GM18502 (cell line): Measurements from ENCODE around the gene CTBP1.

Source experiments
- ATAC-seq: cut with Tn5 transposase; IDR thresholded peaks from one replicate; pipeline ENCODE4 v1.9.1; 2021; ENCODE audit warnings: mild to moderate bottlenecking; ENCODE audit not compliant: unreplicated experiment, poor library complexity

Gene CTBP1

DNA sequence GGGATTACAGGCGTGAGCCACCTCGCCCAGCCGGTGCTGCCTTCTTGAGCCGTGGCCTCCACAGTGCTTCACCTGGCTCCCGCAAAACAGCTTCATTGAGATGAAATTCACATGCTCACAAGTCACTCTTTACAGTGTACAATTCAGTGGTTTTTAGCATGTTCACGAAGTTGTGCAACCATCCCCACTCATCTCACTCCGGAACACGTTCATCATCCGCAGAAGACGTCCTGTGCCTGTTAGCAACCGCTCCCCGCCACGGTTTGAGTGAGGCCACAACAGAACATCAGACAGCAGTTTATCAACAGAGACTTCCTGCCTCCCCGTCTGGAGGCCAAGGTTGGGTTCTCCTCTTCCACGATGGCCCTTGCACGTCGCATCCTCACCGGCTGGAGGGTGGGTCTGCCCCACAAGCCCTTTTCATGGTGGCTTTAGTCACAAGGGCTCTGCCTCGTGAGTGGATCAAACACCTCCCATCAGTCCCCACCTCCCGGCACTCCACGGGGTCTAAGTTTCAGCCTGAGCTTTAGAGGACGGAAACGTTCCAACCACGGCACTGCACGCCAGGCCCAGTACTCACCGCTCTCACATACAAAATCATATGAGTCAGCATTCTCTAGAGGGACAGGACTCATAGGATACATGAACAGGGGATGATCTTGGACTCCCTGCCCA is 46.9 kb downstream of the CTBP1 start:
- ATAC-seq = peak; percentile 43

DNA sequence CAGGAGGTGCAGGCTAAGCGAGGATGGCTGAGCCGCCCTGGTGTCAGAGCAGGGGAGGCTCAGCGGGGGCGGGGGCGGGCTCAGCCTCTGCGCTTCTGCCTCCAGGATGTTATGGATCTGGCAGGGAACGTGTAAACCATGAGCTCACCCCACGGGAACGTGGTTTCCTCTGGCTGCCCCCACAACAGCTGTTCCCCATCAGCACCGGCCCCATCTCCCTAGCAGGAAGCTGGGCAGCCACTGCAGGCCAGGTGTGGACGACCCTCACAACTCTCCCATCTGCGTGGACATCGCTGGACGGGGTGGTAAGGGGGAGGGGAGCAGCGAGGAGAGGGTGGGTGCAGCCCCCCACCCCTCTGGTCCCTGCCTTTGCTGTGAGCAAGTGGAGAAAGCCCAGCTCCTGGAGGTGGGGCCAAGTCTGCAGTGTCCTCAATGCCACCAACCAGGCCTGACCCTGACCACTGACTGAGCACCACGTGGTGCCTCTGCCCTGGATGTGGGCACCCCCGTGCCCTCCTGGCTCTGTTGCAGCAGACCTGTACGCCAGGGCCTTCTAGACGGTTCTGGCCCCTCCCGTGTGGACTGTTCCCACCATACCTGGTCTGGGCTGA is 48.4 kb downstream of the CTBP1 start:
- ATAC-seq = no peak

DNA sequence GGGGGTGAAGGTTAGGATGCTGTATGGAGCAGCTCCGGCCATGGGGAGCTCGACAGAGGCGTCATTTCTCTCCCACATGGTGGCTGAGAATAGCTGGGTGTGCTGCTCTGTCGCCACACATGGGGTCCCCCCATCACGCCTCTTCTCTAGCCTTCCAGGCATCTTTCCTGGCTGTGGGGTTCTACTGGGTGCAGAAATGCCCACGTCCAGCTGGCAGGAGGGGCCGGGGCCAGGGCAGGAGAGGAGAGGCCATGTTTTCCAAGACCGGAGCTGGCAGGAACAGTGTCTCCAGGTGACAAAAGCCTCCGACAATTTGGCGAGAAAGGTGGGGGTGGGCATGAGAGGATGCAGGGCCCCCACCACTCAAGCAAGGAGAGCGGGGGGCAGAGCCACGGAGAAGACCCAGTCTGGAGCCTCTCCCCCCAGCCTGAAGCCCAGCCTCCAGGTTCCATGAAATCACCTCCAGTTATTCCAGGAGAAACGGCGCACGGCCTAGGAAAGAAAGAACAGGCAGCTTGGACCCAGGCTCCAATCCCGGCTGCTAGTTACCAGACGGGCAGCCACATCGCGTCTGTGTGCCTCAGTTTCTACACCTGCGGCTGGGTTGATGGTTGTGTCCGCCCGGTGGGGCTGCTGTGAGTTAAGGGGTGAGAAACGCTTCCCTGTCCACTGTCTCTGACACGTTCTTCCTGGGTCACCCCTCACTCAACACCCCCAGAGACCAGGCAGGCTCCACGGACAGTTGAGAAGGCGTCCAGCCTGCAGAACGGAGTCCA is 49.2 kb downstream of the CTBP1 start:
- no peak for ATAC-seq

DNA sequence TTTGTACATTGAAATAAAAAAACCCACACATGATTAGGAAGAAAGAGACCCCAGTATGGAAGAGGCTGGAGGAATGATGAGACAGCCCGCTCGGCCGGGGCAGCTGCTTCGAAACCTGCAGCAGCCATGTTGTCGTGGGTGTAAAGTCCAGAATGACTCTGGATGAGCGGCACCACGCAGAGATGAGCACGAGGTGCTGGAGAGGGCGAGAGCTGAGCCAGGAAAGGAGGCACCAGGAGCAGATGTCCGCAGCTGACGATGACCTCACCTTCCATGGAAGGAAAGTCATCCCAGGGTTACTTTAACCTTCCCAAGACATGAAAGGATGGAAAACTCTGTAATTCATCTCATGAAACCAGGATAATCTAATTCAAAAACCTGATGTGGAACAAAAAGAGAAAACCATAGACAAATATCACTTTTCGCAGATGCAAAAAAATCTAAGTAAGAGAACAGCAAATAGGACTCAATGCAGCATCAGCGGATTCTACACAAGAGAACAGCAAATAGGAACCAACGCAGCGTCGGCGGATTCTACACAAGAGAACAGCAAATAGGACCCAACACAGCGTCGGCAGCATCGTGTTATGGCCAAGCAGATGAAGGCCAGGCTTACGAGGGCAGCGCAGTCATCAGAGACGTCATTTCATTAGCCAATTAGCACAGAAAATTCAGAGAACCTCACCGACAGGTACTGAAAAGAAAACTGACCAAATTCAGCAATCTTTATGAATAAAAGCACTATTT is 50.7 kb downstream of the CTBP1 start:
- ATAC-seq = no peak

DNA sequence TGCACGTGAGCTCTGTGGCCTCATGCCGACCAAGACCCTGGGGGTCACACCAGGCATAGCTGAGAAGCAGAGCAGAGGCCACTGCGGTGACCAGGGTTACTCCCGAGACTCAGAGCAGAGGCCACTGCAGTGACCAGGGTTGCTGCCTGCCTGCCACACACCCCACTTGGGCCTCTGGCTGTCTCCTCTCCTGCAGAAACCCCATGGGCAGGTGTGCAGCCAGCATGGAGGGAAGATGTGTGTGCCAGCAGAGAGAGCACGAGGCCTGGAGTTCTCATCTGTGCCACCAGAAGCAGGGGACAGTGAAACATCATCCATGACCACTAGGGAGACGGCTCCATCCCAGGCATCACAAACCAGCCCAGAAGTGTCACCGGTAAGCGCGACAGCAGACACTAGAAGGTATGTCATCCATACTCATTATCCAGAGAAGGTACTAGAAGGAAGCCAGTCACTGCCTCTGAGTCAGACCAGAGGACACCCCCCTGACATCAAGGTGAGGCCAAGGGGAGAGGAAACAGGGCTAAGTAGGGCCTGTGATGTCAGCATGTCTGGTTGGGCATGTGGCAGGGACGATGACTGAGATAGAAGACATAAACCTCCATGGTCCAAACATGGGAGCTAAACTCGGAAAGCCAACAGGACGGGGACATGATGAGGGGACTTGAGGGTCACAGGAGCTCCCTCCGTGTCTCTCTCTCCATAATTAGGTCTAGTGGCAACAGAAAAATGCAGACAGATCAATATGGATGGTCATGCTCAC is 52.3 kb downstream of the CTBP1 start:
- ATAC-seq = no peak

DNA sequence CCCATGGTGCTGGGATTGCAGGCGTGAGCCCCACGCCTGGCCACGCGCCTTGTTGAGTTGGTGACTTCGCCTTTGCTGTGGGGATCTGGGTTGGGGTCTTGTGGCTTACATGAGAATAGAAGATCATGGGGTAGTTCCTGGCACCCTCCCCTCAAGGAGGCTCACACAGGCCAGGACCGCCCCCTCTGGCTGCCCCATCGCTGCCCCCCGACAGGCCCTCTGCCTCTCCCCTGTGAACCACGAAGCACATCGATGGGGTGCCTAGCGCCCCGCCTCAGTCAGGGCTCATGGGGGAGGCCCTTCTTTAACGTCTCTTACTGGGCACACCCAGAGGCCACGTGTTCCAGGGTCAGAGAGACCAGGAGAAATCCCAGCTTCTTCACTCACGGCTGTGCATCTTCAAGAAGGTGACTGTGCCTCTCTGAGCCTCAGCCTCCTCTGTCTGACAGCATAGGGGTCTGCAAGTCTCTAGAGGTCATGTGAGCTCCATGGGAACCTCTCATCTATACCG is 53.0 kb downstream of the CTBP1 start:
- no peak for ATAC-seq

DNA sequence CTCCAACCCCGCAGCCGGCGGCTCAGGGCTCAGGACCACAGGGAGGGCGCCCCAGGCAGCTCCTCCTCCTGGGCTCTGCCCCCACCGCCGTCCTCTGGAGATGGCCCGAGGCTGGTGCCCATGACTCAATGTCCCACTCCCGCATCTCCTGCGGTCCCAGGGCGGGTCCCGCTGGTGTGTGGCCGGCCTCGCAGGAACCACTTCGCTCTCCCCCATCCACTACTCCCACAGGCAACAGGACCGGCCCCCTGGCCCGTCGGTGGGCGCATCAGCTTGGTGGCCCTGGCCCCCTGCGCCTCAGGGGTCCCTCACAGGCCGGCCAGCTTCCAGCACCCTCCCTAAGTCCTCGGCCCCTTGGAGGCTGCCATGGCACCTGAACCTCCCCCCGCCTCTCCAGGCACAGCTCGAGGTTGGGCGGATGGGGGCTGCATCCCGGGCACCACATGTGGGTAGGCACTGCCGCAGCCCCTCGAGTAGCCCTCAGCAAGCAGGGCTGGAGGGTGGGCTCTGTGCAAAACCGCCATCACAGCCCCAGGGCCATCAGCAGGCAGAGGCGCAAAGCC is 53.7 kb downstream of the CTBP1 start:
- ATAC-seq = no peak

DNA sequence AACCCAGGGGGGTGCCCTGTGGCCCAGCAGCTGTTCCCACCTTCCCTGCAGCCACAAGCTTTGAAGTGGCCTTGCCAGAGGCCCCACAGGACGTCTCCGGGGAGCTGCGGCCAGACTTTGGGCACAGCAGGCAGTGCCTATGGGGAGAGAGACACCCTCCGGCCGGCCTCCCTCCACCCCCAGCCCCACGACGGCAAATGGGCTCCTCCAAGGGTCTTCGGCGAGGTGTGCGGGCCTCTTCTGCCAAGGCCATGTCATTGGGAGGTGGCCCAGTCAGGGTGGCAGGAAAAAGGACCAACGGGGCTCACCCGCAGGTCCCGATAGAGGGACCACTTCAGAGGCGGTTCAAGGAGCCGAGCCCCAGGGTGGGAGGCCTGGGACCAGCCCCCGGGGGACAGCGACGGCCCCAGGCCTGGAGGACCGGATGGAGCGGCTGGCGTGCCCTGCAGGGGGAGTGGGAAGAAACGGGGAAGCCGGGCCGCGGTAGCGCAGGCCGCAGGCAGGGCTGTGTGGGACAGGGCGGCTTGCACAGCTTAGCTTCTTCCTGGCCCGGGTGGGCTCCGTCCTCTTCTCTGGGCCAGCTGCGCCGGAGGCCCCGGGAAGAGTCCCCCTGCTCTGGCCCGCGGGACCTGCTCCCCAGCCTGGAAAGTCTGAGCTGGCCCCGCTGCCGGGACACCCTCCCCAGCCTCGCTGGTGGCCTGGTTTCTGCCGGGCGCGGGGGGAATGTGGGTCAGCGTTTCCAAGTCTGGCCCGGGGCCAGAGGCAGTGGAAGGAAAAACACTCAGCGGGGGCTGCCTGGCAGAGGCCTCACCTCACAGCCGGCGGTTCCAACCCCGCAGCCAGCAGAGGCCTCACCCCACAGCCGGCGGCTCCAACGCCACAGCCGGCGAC is 54.7 kb downstream of the CTBP1 start:
- ATAC-seq = no peak

DNA sequence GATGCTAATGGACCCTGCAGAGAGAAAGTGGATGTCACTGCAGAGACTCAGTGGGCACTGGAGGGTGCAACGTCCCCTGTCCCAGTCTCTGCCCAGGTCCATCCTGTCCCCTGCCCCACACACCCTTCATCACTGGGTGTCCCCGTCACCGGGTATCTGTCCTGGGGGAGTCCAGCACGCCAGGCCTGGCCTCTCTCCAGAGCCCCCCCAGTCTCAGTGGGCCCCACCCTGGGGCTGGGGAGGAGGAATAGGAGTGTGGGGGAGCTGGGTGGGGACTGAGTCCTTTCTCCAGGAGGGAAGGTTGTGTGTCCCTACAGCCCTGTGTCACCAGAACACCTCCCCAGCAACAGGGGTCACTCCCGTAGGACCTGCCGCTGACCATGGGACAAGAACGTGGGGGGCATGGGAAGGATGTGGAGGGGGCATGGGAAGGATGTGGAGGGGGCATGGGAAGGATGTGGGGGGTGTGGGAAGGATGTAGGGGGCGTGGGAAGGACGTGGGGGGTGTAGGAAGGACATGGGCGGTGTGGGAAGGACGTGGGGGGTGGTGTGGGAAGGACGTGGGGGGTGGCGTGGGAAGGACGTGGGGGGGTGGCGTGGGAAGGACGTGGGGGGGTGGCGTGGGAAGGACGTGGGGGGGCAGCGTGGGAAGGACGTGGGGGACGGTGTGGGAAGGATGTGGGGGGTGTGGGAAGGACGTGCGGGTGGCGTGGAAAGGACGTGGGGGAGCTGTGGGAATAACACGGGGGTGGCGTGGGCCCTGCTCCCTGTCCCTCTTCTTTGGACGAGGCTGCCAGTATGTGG is 55.5 kb downstream of the CTBP1 start:
- no peak for ATAC-seq

DNA sequence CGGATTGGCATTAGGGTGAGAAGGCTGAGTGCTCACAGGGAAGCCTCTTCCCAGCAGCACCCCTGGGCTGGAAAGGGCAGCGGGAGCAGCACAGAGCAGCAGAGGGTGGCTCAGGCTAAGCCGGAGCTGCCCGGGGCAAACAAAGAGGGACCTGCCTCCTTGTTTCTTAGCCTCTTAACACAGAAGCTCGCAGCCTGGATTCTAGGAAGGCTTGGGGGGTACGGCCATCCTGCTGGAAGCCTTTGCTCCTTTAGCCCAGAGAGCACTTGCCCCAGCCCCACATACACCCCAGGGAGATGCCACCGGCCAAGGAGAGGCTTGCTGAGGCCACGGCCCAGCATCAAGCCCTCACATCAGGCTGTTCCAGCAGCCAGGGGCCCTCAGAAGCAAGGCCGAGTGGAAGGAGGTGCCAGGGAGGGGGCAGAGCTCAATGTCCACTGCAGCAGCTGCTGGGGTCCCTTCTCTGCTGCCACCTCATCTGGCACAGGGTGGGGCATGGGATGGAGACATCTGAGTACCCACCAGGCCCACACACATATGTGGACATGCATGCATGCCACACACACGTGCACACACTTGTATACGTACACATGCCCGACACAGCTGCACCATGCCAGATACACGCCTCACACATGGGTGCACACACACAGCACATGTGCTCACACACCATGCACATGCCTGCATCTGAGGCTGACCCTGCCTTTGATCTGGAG is 56.3 kb downstream of the CTBP1 start:
- no peak for ATAC-seq

DNA sequence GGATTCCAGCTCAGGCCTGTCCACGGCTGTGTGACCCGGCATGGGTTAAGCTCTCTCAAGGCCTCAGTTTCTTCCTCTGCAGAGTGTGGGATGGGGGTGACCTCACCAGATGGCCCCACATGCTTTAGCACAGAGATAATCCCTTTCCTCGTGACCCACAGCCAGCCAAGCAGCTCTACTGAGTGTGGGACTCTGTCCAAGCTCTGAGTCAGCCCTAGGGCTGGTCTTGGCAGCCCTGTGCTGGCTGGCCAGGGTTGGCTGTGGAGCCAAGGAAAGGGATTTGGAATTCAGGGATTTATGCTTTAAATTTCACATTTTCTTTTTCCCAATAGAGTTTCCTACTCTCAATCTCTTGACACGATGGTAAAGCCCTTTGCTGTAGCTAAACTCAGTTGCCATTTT is 56.8 kb downstream of the CTBP1 start:
- ATAC-seq = no peak

DNA sequence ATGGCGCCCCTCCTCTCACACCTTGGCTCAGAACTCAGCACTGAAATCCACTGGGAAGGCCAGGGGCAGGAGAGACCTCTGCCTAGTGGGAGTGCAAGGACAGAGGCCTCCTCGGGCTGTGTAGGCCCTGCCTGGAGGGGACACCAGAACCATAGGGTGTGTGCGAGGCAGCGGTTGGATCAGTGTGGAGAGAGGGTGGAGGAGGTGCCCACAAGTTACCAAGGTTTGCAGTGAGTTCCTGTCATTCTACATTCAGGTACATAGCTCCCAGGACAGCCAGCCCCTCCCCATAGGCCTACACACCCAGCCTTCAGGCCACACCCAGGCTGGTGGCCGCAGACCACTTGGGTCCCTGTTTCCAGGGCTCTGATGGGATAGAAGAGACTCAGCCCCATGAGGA is 57.3 kb downstream of the CTBP1 start:
- no peak for ATAC-seq

DNA sequence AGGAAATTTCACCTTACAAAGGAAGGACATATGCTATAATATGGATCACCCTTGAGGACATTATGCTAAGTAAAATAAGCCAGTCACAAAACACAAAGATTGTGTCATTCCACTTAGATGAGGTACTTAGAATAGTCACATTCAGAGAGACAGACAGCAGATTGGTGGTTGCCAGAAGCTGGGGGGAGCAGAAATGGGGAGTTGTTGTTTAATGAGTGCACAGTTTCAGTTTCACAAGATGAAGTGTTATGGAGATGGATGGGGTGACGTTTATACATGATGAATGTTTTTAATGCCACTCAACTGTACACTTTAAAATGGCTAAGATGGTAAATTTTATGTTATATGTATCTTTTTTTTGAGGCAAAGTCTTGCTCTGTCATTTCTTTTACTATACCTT is 61.7 kb downstream of the CTBP1 start:
- ATAC-seq = peak; percentile 75

DNA sequence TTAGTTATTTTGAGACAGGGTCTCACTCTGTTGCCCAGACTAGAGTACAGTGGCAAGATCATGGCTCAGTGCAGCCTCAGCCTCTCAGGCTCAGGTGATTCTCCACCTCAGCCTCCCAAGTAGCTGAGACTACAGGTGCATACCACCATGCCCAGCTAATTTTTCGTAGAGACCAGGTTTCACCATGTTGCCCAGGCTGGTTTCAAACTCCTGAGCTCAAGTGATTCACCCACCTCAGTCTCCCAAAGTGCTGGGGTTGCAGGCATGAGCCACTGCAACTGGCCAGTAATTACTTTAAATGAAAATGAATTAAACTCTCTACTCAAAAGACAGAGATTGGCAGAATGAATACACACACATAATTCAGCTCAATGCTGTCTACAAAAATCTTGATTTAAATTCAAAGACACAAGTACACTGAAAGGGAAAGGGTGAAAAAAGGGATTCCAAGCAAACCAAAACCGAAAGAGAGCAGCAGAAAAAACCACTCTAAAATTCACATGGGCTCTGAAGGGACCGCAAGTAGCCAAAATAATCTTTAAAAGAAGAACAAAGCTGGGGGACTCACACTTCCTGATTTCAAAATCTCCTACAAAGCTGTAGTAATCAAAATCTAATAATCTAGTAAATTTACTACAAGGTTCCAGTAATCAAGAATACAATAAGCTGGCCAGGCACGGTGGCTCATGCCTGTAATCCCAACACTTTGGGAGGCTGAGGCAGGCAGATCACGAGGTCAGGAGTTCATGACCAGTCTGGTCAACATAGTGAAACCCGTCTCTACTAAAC is 64.8 kb downstream of the CTBP1 start:
- peak; percentile 71 for ATAC-seq

DNA sequence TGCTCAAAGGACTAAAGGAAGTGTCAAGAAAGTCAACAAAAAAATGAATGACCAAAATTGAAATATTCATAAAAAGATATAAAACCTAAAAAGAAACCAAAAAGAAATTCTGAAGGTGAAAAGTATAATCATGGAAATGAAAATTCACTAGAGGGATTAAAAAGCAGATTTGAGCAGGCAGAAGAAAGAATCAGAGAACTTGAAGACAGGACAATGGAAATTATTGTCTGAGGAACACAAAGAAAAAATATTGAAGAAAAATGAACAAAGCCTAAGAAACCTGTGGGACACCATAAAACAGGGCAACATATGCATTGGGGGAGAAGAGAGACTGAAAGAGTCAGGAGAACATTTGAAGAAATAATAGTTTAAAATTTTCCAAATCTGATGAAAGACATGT is 66.6 kb downstream of the CTBP1 start:
- ATAC-seq = no peak

DNA sequence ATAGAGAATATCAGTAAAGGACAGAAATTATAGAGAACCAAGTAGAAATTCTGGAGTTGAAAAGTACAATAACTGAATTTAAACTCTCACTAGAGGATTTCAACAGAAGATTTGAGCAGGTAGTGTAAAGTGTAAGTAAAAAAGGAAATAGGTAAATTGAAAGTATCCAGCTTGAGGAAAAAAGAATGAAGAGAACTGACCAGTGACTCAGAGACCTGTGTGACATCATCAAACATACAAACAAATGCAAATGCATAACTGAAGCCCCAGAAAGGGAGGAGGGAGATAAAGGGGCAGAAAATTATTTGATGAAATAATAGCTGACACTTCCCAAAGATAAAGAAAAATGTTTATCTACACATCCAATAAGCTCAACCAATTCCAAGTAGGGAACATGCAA is 68.3 kb downstream of the CTBP1 start:
- ATAC-seq = no peak

DNA sequence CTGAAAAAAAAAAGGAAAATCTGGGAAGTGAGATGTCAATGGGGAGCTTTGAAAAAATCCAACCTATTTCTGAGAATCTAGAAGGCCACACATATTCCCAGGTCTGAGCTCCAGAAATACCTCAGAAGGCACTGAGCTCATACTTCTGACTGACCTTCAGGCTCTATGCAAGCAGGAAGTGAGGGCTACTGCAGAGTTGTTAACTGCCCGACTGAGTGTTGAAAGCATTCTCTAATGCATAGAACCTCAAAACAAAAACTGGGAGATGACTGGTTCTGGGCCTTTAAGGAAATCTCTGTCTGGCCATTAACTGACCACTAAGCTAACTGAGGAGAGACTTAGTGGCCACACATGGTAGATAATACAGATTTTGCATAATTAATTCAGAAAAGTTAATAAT is 69.0 kb downstream of the CTBP1 start:
- ATAC-seq = no peak
